Adrenal gland (tissue), 5 donors: ENCODE results near the gene SCNN1G.

Experiments used
- CTCF ChIP-seq, 6 experiments: fragments of 450-650 bp in 4 of 6; fragments of 200-600 bp in 2 of 6; sonication (generic) in 1 of 6; IDR thresholded peaks; 1 replicate in 5 of 6; 2 replicates in 1 of 6; pipeline versions ENCODE4 v1.5.1 to v1.8.0; 2016 to 2021; ENCODE audit warnings: antibody characterized with exemption in 6 of 6, mild to moderate bottlenecking in 2 of 6, moderate library complexity in 1 of 6
- POLR2A ChIP-seq, 2 donors: fragments of 450-650 bp; IDR thresholded peaks; one replicate each; pipeline ENCODE4 v1.6.1; 2017; ENCODE audit warnings: antibody characterized with exemption in 2 of 2, mild to moderate bottlenecking in 2 of 2, moderate library complexity in 1 of 2
- donor health status: DM: no; HTN: no; CAD: no.

GRCh38 chr16:23183543-23183862, 958 bp downstream of the SCNN1G start:
- TF ChIP-seq CTCF (IDR thresholded peaks at IDR 0.05) (no peak), POLR2A (IDR thresholded peaks at IDR 0.05) (no peak)
